ENCODE results near the gene PHLPP1.
"Not testable (repeated sequence)": the region's sequence is repeated elsewhere in the genome, so short reads cannot be mapped to it uniquely, and the experiment has no call there.

Gene PHLPP1

GRCh38 chr18:62773691-62774090 is 58.4 kb downstream of the PHLPP1 start:
- DNase-seq (ENCODE audit: low read depth), result no peak

GRCh38 chr18:62776024-62776570 is 60.8 kb downstream of the PHLPP1 start:
- no peak for DNase-seq (ENCODE audit: low read depth)

- DNase-seq (ENCODE audit: low read depth), result no peak
These were observed 62.5 kb downstream of the PHLPP1 start for GRCh38 chr18:62777814-62778213.

- DNase-seq (ENCODE audit: low read depth), result no peak
These were observed 63.9 kb downstream of the PHLPP1 start for GRCh38 chr18:62778976-62779869.

DNA sequence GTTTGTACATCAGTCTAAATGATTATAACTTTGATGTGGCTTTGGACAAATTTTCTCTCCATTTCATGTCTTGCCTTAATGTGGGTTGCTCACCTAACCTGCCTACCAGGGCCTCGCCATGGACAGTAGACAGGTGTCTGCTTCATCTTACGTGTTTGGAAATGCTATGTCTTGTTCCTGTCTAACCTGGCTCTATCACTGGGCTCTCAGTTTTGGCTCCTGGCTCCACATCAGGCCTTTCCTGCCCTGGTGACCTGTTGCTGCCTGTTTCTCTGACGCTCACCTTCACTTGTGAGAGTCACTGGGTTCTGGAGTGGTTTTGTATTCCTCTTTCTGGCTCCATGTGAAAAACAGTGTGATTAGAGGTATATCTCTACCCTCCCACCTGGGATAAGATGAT is 65.9 kb downstream of the PHLPP1 start:
- DNase-seq (ENCODE audit: low read depth), result no peak

DNA sequence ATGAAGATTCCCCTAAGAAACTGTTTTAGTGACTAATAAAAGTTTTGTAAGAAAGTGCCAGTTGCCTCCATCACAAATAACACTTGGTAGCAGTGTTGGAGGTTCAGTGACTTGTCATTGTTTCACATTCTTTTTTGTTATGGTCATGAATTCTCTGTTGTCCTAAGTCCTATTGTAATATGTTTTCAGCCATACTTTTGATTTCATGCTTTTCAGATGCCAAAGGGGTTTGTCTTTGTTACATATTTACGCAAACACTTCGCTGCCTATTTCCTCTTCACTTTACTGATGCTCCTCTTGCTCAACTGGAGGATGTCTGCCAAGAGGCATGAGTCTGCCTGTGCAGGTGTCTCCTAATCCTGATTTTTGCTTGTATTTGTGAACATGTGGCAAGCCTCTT is 66.6 kb downstream of the PHLPP1 start:
- DNase-seq (ENCODE audit: low read depth), result no peak

DNA sequence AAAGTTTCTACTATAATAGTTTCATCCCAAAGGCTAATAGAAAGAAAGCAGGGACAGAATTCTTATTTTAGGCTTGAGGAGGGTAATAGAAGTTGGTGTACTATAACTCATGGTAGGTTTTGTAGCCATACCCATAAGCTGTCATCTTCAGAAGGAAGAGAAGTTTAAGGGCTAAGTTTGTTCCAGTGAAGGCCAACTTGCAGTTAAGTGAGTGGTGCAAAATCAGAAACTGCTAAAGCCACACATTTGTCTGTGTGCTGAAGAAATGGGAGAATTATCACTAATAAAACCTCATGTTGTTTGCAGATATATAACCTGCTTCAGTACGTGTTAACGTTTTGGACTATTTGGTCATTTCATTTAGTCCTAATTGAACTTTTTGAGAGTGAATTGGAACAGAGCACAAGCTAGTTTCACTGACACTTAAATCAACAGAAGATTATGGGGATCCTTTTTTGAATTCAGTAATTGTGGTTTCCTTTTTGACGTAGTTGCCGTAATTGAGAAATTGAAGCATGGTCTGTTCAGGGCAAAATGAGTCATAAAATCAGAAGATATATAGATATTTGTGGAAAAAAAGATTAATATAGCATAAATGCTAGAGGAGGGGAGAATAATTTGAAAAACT is 69.1 kb downstream of the PHLPP1 start:
- DNase-seq (ENCODE audit: low read depth), result no peak

- DNase-seq (ENCODE audit: low read depth), result no peak
These were observed 69.6 kb downstream of the PHLPP1 start for GRCh38 chr18:62784966-62785413.

DNA sequence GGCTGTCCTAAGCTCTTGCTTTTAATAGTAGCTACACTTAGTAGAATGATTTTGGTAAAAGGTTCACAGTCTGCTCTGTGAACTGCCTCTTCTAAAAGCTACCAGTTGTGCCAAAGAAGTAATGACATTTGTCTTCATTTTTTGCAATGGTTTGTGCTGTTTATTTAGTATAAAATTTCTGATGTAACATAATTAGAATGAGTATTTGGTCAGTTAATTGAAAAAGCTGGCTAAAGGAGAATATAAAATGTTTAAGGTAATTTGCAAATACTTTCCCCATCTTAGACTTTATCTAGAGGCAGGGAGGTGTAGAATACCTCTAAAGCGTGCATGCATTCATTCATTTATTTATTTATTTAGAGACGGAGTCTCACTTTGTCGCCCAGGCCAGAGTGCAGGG is 71.3 kb downstream of the PHLPP1 start:
- DNase-seq (ENCODE audit: low read depth), result no peak

DNA sequence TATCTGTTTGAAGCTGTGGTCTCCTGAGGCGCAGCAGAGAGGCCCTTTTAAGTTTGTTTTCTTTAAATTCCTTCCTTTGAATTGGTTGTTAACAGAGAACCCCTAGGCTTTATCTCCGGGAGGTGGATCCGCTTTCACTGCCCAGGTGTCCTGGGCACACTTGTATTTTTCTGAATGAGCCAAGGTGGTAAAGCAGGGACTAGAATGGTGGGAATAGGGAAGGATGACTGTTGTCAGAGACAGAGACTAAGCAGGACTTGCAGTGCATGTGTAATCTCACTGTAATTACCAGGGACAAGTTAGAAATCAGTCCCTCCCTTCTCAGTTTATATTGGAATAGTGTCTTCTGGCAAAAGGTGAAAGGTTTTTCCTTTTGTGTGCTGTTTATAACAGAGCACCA is 72.8 kb downstream of the PHLPP1 start:
- DNase-seq (ENCODE audit: low read depth), result no peak

GRCh38 chr18:62788876-62789275 is 73.5 kb downstream of the PHLPP1 start:
- DNase-seq (ENCODE audit: low read depth), result no peak

GRCh38 chr18:62790871-62791772 is 75.8 kb downstream of the PHLPP1 start:
- no peak for DNase-seq (ENCODE audit: low read depth)

GRCh38 chr18:62792016-62792415 is 76.7 kb downstream of the PHLPP1 start:
- DNase-seq (ENCODE audit: low read depth), result no peak

DNA sequence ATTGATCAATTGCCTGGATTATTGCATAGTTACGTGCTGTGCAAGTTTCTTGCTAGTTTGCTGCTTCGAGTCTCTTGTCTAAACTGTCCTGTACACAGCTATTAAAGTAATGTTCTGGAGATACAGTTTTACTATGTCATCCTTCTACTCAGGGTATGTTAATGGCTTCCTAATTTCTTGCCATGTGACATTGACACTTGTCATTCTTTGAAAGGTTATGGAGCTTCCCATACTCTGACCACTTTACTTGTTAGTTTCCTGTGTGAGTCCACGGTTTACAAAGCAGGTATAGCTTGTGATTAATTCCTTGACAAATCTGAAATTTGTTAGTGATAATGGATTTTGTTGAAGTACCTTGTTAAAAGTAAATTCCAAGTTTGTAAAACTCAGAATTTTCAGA is 80.5 kb downstream of the PHLPP1 start:
- DNase-seq (ENCODE audit: low read depth), result no peak

- DNase-seq (ENCODE audit: low read depth), result no peak
These were observed 80.9 kb downstream of the PHLPP1 start for GRCh38 chr18:62796216-62796621.

- DNase-seq (ENCODE audit: low read depth), result no peak
These were observed 82.0 kb downstream of the PHLPP1 start for GRCh38 chr18:62797329-62797728.

DNA sequence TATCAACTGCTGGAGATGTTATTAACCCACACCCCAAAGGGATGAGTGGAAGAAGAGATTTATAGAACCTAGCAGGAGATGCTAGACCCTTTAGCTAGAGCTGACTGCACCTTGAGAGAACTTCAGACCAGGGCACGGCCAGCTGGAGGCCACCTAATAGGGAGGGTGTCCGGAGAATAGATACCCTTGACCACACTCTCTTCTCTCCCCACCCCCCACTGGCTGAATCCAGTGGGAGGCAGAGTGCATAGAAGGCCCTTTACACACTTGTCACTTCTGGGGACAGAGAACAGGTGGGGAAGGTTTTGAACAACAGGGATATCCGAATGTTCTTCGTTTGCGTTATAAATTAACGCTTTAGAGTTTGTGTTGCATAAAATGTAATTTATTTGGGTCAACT is 84.6 kb downstream of the PHLPP1 start:
- no peak for DNase-seq (ENCODE audit: low read depth)

- no peak for DNase-seq (ENCODE audit: low read depth)
These were observed 87.2 kb downstream of the PHLPP1 start for GRCh38 chr18:62802523-62802922.

DNA sequence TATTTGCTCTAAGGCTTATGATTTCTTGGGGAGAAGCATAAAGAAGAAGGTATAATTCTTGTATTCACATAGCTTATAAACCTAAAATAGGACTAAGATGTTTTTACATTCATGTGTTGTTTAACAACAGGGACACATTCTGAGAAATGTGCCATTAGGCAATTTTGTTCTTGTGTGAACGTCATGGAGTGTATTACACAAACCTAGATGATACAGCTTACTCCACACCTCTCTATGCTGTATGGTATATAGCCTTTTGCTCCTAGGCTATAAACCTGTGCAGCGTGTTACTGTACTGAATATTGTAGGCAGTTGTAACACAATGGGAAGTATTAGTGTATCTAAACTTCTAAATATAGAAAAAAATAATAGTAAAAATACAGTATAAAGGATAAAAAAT is 92.1 kb downstream of the PHLPP1 start:
- no peak for DNase-seq (ENCODE audit: low read depth)

GRCh38 chr18:62808123-62808522 is 92.8 kb downstream of the PHLPP1 start:
- DNase-seq (ENCODE audit: low read depth), result no peak

DNA sequence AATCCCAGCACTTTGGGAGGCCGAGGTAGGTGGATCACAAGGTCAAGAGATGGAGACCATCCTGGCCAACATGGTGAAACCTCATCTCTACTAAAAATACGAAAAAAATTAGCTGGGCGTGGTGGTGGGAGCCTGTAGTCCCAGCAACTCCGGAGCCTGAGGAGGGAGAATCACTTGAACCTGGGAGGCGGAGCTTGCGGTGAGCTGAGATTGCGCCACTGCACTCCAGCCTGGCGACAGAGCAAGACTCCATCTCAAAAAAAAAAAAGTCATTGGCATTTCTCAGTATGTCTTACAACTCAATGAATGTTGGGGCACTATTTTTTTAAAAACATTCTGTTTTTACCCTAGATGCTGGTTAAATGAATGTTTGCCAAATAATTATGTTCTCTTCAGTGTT is 94.1 kb downstream of the PHLPP1 start:
- DNase-seq (ENCODE audit: low read depth), result not testable (repeated sequence)

- no peak for DNase-seq (ENCODE audit: low read depth)
These were observed 94.6 kb downstream of the PHLPP1 start for GRCh38 chr18:62809900-62810299.
